Ammon's horn (tissue), 1 donor: Measurements from ENCODE around the gene PLEKHF1.
"Not testable (repeated sequence)": the region's sequence is repeated elsewhere in the genome, so short reads cannot be mapped to it uniquely, and the experiment has no call there.

Experiments used
- DNase-seq: peaks from one replicate; pipeline ENCODE4 v3.0.0-alpha.2; 2016; ENCODE audit warnings: low spot score

Gene PLEKHF1

GRCh38 chr19:29665826-29666577 is 741 bp downstream of the PLEKHF1 start:
- no peak for DNase-seq

GRCh38 chr19:29666578-29667386 is 1.5 kb downstream of the PLEKHF1 start:
- no peak for DNase-seq

GRCh38 chr19:29667387-29667783 is 2.1 kb downstream of the PLEKHF1 start:
- no peak for DNase-seq

- no peak for DNase-seq
Observed at GRCh38 chr19:29667901-29668341, 2.7 kb downstream of the PLEKHF1 start.

- no peak for DNase-seq
Observed at GRCh38 chr19:29668746-29669609, 3.7 kb downstream of the PLEKHF1 start.

- no peak for DNase-seq
Observed at GRCh38 chr19:29670255-29670654, 5.0 kb downstream of the PLEKHF1 start.

- not testable (repeated sequence) for DNase-seq
Observed at GRCh38 chr19:29671026-29671392, 5.7 kb downstream of the PLEKHF1 start.

GRCh38 chr19:29671393-29672160 is 6.3 kb downstream of the PLEKHF1 start:
- no peak for DNase-seq

- DNase-seq: no peak
Observed at GRCh38 chr19:29672319-29672932, 7.2 kb downstream of the PLEKHF1 start.

- no peak for DNase-seq
Observed at GRCh38 chr19:29672933-29673336, 7.7 kb downstream of the PLEKHF1 start.

- no peak for DNase-seq
Observed at GRCh38 chr19:29673451-29674371, 8.4 kb downstream of the PLEKHF1 start.

- no peak for DNase-seq
Observed at GRCh38 chr19:29674374-29675119, 9.3 kb downstream of the PLEKHF1 start.

GRCh38 chr19:29675120-29675649 is 9.9 kb downstream of the PLEKHF1 start:
- no peak for DNase-seq

GRCh38 chr19:29675650-29676186 is 10.5 kb downstream of the PLEKHF1 start:
- DNase-seq: peak; percentile 89

GRCh38 chr19:29676586-29676985 is 11.3 kb downstream of the PLEKHF1 start:
- no peak for DNase-seq

- no peak for DNase-seq
Observed at GRCh38 chr19:29677001-29677817, 11.9 kb downstream of the PLEKHF1 start.

- DNase-seq: peak; percentile 68
Observed at GRCh38 chr19:29678484-29679106, 13.3 kb downstream of the PLEKHF1 start.
